Measurements from ENCODE around the gene NACC2. TPM values are rescaled to one million over a fixed set of nuclear protein-coding genes. Genes with fewer than 3 reads are reported as not detected.

Gene NACC2
- total and polyA plus RNA-seq, 4 donors, result 4.8 to 17.8 (median 8.8) TPM

DNA sequence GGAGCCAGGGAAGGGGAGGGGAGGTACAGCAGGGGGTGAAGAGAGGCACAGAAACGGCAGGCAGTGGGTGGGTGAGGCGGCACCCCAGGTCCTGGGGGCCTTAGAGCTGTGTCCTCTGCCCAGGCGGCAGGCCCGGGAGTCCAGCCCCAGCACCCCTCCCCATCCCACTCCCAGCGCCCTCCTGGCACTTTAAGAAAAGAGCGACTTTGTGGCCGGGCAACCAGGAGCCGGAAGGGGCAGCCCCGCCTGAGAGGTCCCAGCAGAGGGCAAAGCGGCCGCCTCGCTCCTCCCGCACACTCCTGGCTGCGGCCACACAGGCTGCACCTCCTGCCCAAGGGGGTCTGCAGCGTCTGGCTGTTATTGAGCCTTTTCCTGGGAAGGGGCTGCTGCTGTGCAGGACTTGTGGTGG is 42.6 kb downstream of the NACC2 start:
- Histone ChIP-seq H3K4me3 (ENCODE audit: low read depth in 1 of 3, low read length in 3 of 3) (no peak overlapping the region), H3K4me1 (ENCODE audit: control insufficient read depth in 4 of 4, insufficient read depth in 4 of 4, low read length in 3 of 4) (peaks cover 0 to 8% (median 4%) of the 10 kb centered on the region in 4 donors), H3K36me3 (ENCODE audit: control insufficient read depth in 4 of 4, insufficient read depth in 3 of 4, low read depth in 1 of 4, low read length in 3 of 4) (peaks cover 0 to 15% (median 8%) of the 10 kb centered on the region in 4 donors), H3K9ac (ENCODE audit: low read depth in 1 of 2, low read length in 2 of 2) (no peak overlapping the region), H3K27ac (ENCODE audit: low read depth in 1 of 2, low read length in 2 of 2) (peak overlapping the region in 1 of 2 donors; percentile 7), H3K9me3 (ENCODE audit: control insufficient read depth in 4 of 4, low read length in 3 of 4) (no peaks in the 10 kb centered on the region), H3K27me3 (ENCODE audit: control insufficient read depth in 4 of 4, insufficient read depth in 4 of 4, low read length in 3 of 4) (no peaks in the 10 kb centered on the region)
- DNase-seq (ENCODE audit: low spot score), result peak; percentile 32
- WGBS, result 70% methylated on average over 15 of the region's 15 CpGs
- TF ChIP-seq TAF1 (conservative IDR thresholded peaks at IDR 0.05), result no peak
- no peak for TF ChIP-seq YY1 (IDR thresholded peaks at IDR 0.05)
- no peak for TF ChIP-seq RAD21 (IDR thresholded peaks at IDR 0.05)
- TF ChIP-seq SP1 (IDR thresholded peaks at IDR 0.05), result no peak
- no peak for TF ChIP-seq RXRA (IDR thresholded peaks at IDR 0.05)
- no peak for TF ChIP-seq JUND (IDR thresholded peaks at IDR 0.05)
- no peak for TF ChIP-seq FOXA1 (IDR thresholded peaks at IDR 0.05)
- TF ChIP-seq, protein P1, sequence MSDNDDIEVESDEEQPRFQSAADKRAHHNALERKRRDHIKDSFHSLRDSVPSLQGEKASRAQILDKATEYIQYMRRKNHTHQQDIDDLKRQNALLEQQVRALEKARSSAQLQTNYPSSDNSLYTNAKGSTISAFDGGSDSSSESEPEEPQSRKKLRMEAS (IDR thresholded peaks at IDR 0.05), result no peak
- no peak for TF ChIP-seq FOXA2 (IDR thresholded peaks at IDR 0.05)
- TF ChIP-seq, protein P2, sequence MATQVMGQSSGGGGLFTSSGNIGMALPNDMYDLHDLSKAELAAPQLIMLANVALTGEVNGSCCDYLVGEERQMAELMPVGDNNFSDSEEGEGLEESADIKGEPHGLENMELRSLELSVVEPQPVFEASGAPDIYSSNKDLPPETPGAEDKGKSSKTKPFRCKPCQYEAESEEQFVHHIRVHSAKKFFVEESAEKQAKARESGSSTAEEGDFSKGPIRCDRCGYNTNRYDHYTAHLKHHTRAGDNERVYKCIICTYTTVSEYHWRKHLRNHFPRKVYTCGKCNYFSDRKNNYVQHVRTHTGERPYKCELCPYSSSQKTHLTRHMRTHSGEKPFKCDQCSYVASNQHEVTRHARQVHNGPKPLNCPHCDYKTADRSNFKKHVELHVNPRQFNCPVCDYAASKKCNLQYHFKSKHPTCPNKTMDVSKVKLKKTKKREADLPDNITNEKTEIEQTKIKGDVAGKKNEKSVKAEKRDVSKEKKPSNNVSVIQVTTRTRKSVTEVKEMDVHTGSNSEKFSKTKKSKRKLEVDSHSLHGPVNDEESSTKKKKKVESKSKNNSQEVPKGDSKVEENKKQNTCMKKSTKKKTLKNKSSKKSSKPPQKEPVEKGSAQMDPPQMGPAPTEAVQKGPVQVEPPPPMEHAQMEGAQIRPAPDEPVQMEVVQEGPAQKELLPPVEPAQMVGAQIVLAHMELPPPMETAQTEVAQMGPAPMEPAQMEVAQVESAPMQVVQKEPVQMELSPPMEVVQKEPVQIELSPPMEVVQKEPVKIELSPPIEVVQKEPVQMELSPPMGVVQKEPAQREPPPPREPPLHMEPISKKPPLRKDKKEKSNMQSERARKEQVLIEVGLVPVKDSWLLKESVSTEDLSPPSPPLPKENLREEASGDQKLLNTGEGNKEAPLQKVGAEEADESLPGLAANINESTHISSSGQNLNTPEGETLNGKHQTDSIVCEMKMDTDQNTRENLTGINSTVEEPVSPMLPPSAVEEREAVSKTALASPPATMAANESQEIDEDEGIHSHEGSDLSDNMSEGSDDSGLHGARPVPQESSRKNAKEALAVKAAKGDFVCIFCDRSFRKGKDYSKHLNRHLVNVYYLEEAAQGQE (IDR thresholded peaks at IDR 0.05), result no peak
- no peak for TF ChIP-seq EGR1 (IDR thresholded peaks at IDR 0.05; ENCODE audit: low read depth in 2 of 2)

DNA sequence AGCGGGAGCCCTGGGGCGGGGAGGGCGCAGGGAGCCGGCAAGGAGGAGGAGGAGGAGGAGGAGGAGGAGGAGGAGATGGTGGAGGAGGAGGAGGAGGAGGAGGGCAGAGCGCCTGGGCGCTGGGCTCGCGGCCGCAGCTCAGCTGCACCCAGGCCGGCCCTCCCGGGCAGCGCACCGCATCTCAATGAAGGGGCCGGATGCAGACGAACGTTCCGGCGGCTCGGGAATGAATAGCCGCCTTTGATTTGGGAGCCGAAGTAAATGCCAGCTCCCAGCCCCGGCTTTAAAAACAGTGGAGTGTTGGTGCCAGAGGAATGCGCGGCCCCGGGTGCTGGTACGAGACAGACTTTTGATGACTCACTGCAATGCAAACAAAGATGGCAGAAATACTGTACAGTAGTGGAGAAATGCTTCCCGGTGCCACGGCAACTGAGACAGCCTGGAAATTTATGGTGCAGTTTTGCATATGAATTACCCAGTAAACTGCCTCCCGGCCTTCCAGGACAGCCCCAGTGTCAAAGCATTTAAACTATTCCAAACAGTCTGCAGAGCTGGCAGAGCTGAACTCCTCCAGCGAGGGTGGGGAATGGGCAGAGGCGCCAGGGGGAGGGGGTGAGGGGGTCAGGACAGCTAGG is 43.1 kb downstream of the NACC2 start:
- H3K36me3 ChIP-seq (ENCODE audit: control insufficient read depth in 4 of 4, insufficient read depth in 3 of 4, low read depth in 1 of 4, low read length in 3 of 4), result peaks cover 0 to 15% (median 8%) of the 10 kb centered on the region in 4 donors
- no peak overlapping the region for H3K9ac ChIP-seq (ENCODE audit: low read depth in 1 of 2, low read length in 2 of 2)
- TF ChIP-seq, protein P3, sequence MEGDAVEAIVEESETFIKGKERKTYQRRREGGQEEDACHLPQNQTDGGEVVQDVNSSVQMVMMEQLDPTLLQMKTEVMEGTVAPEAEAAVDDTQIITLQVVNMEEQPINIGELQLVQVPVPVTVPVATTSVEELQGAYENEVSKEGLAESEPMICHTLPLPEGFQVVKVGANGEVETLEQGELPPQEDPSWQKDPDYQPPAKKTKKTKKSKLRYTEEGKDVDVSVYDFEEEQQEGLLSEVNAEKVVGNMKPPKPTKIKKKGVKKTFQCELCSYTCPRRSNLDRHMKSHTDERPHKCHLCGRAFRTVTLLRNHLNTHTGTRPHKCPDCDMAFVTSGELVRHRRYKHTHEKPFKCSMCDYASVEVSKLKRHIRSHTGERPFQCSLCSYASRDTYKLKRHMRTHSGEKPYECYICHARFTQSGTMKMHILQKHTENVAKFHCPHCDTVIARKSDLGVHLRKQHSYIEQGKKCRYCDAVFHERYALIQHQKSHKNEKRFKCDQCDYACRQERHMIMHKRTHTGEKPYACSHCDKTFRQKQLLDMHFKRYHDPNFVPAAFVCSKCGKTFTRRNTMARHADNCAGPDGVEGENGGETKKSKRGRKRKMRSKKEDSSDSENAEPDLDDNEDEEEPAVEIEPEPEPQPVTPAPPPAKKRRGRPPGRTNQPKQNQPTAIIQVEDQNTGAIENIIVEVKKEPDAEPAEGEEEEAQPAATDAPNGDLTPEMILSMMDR (IDR thresholded peaks at IDR 0.05; ENCODE audit: low read depth, low read length, missing input control), result no peak
- TF ChIP-seq NR2F2 (IDR thresholded peaks at IDR 0.05) (no peak), GABPA (IDR thresholded peaks at IDR 0.05 in 1 of 2, conservative IDR thresholded peaks at IDR 0.05 in 1 of 2) (no peak), RAD21 (IDR thresholded peaks at IDR 0.05) (peak in 1 of 2 donors; percentile 8), JUND (IDR thresholded peaks at IDR 0.05) (peak in 1 of 2 donors; percentile 37)
- TF ChIP-seq, protein P4, sequence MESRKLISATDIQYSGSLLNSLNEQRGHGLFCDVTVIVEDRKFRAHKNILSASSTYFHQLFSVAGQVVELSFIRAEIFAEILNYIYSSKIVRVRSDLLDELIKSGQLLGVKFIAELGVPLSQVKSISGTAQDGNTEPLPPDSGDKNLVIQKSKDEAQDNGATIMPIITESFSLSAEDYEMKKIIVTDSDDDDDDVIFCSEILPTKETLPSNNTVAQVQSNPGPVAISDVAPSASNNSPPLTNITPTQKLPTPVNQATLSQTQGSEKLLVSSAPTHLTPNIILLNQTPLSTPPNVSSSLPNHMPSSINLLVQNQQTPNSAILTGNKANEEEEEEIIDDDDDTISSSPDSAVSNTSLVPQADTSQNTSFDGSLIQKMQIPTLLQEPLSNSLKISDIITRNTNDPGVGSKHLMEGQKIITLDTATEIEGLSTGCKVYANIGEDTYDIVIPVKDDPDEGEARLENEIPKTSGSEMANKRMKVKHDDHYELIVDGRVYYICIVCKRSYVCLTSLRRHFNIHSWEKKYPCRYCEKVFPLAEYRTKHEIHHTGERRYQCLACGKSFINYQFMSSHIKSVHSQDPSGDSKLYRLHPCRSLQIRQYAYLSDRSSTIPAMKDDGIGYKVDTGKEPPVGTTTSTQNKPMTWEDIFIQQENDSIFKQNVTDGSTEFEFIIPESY (IDR thresholded peaks at IDR 0.05), result no peak
- H3K27ac ChIP-seq (ENCODE audit: low read depth in 1 of 2, low read length in 2 of 2), result peak overlapping the region in 1 of 2 donors; percentile 7
- no peaks in the 10 kb centered on the region for H3K27me3 ChIP-seq (ENCODE audit: control insufficient read depth in 4 of 4, insufficient read depth in 4 of 4, low read length in 3 of 4)
- peak overlapping the region in 1 of 3 donors; percentile 39 for H3K4me3 ChIP-seq (ENCODE audit: low read depth in 1 of 3, low read length in 3 of 3)
- no peaks in the 10 kb centered on the region for H3K9me3 ChIP-seq (ENCODE audit: control insufficient read depth in 4 of 4, low read length in 3 of 4)
- 54% methylated on average over 31 of the region's 31 CpGs for WGBS
- peak; percentile 32 for DNase-seq (ENCODE audit: low spot score)
- peaks cover 0 to 8% (median 4%) of the 10 kb centered on the region in 4 donors for H3K4me1 ChIP-seq (ENCODE audit: control insufficient read depth in 4 of 4, insufficient read depth in 4 of 4, low read length in 3 of 4)

Data from liver (tissue), 9 donors.